Keratinocyte (primary cell): ENCODE data around the gene RASGEF1C. TPM values are rescaled to one million over a fixed set of nuclear protein-coding genes. Genes with fewer than 3 reads are reported as not detected.

Experiments used
- DNase-seq: peaks from one replicate; pipeline ENCODE4 v3.0.0-alpha.2; 2011; ENCODE audit warnings: low read depth, missing footprints, low spot score
- FAIRE-seq: peaks from 2 replicates; lab custom pipeline; 2011; peaks lifted over from hg19 to GRCh38; lab: Jason Lieb, UNC
- H2AFZ ChIP-seq: 2 replicates; pipeline ENCODE4 v1.6.0; 2012; ENCODE audit warnings: low read length, control low read depth, inconsistent platforms; ENCODE audit not compliant: control insufficient read depth
- H3K27ac ChIP-seq: 2 replicates; pipeline ENCODE4 v1.5.1; 2011; ENCODE audit warnings: low read length; ENCODE audit not compliant: control insufficient read depth, insufficient read depth
- H3K27me3 ChIP-seq: 3 replicates; pipeline ENCODE4 v1.6.0; 2011; ENCODE audit warnings: low read length; ENCODE audit not compliant: control insufficient read depth, insufficient read depth; ENCODE audit errors: extremely low read depth
- H3K36me3 ChIP-seq, 2 experiments: 2 replicates in 1 of 2; 3 replicates in 1 of 2; pipeline ENCODE4 v1.5.1; 2011; ENCODE audit warnings: low read length in 2 of 2, mild to moderate bottlenecking in 1 of 2; ENCODE audit not compliant: control insufficient read depth in 2 of 2, insufficient read depth in 2 of 2; ENCODE audit errors: extremely low read depth in 1 of 2
- H3K4me1 ChIP-seq: 3 replicates; pipeline ENCODE4 v1.5.1; 2011; ENCODE audit warnings: low read length; ENCODE audit not compliant: control insufficient read depth, insufficient read depth; ENCODE audit errors: extremely low read depth
- H3K4me2 ChIP-seq: 3 replicates; pipeline ENCODE4 v1.6.0; 2011; ENCODE audit warnings: low read depth, low read length; ENCODE audit not compliant: control insufficient read depth, insufficient read depth; ENCODE audit errors: extremely low read depth
- H3K4me3 ChIP-seq, 3 experiments: fragments of 200-600 bp in 1 of 3; sonication (generic) in 1 of 3; 2 replicates in 2 of 3; 3 replicates in 1 of 3; pipeline ENCODE4 v1.5.1; 2011 to 2016; ENCODE audit warnings: low read length in 3 of 3, mild to moderate bottlenecking in 3 of 3, control low read depth in 2 of 3, inconsistent platforms in 1 of 3, low read depth in 1 of 3, mixed read lengths in 1 of 3, mixed run types in 1 of 3, moderate library complexity in 1 of 3; ENCODE audit not compliant: control insufficient read depth in 2 of 3, insufficient read depth in 2 of 3; ENCODE audit errors: extremely low read depth in 1 of 3
- H3K79me2 ChIP-seq: 2 replicates; pipeline ENCODE4 v1.6.0; 2012; ENCODE audit warnings: low read length; ENCODE audit not compliant: control insufficient read depth, insufficient read depth
- H3K9ac ChIP-seq: 3 replicates; pipeline ENCODE4 v1.6.0; 2011; ENCODE audit warnings: low read length; ENCODE audit not compliant: control insufficient read depth, insufficient read depth; ENCODE audit errors: extremely low read depth
- H3K9me1 ChIP-seq: 3 replicates; pipeline ENCODE4 v1.6.0; 2011; ENCODE audit warnings: low read length; ENCODE audit not compliant: control insufficient read depth, insufficient read depth; ENCODE audit errors: extremely low read depth
- H3K9me3 ChIP-seq: 2 replicates; pipeline ENCODE4 v1.5.1; 2012; ENCODE audit warnings: low read depth, low read length; ENCODE audit not compliant: control insufficient read depth
- H4K20me1 ChIP-seq: 3 replicates; pipeline ENCODE4 v1.6.0; 2011; ENCODE audit warnings: low read length; ENCODE audit not compliant: control insufficient read depth, insufficient read depth; ENCODE audit errors: extremely low read depth
- CTCF ChIP-seq, 3 experiments: IDR thresholded peaks in 1 of 3; conservative IDR thresholded peaks in 1 of 3; optimal IDR thresholded peaks in 1 of 3; 2 replicates in 2 of 3; 3 replicates in 1 of 3; pipeline versions ENCODE3 to v1.5.1; 2011; ENCODE audit warnings: low read length in 3 of 3, mild to moderate bottlenecking in 3 of 3, moderate library complexity in 2 of 3, control low read depth in 1 of 3, inconsistent platforms in 1 of 3; ENCODE audit not compliant: insufficient read depth in 2 of 3; ENCODE audit errors: extremely low read depth in 1 of 3
- EZH2 ChIP-seq: IDR thresholded peaks from one replicate; pipeline ENCODE4 v1.6.1; 2012; ENCODE audit warnings: inconsistent platforms, mild to moderate bottlenecking, low read length, moderate library complexity
- dilution Hi-C: fragments of 300-500 bp; cut with MboI; formaldehyde crosslinking; loops from one replicate; pipeline ENCODE4 v1.7.0; 2020; ENCODE audit warnings: low sequenced_read_pairs; ENCODE audit not compliant: extremely low pct_ligation_motif_present
- polyA plus RNA-seq, 5 experiments: library from polyadenylated mRNA; depleted of rRNA in 3 of 5; stranded (reverse) in 3 of 5; stranded (forward) in 1 of 5; unstranded in 1 of 5; fragments of >200 nt; gene quantifications; 1 replicate in 1 of 5; 2 replicates in 3 of 5; 3 replicates in 1 of 5; pipeline versions ENCODE4 v1.2.1 to v1.2.3, GENCODE V29; 2011 to 2012; ENCODE audit warnings: missing spikeins in 2 of 5, low read depth in 1 of 5, low replicate concordance in 1 of 5

RASGEF1C gene
- polyA plus RNA-seq, 1 donor (not counting 4 experiments of a cell fraction or from before 2014, with no cell fraction given): not detected

DNA sequence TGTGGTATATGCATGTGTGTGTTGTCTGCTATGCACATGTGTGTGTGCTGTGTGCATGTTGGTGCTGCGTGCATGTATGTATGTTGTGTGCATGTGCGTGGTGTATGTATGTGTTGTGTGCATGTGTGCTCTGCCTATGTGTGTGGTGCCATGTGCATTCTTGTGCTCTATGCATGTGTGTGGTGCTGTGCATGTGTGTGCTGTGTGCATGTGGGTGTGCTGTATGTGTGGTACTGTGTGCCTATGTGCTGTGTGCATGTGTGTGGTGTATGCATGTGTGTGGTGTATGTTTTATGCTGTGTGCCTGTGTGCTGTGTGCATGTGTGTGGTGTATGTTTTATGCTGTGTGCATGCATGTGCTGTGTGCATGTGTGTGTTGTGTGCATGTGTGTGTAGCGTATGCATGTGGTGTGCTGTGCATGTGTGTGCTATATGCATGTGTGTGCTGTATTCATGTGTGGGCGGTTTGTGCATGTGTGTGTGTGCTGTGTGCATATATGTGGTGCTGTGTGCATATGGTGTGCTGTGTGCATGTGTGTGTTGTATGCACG, 4.7 kb upstream of the RASGEF1C start:
- H3K27me3 ChIP-seq: no peaks in the 10 kb centered on the region
- FAIRE-seq (no peak), DNase-seq (no peak)
- H3K27ac ChIP-seq: no peak overlapping the region
- H4K20me1 ChIP-seq: no peaks in the 10 kb centered on the region
- H3K9ac ChIP-seq: no peak overlapping the region
- H3K36me3 ChIP-seq: no peaks in the 10 kb centered on the region
- dilution Hi-C loops: no loop called here
- H3K9me1 ChIP-seq: no peaks in the 10 kb centered on the region
- TF ChIP-seq EZH2: no peak
- no peak for TF ChIP-seq CTCF (optimal IDR thresholded peaks at IDR 0.05 in 1 of 3, IDR thresholded peaks at IDR 0.05 in 1 of 3, conservative IDR thresholded peaks at IDR 0.05 in 1 of 3; ENCODE audit: extremely low read depth in 1 of 3, insufficient read depth in 2 of 3, low read length in 3 of 3)
- H2AFZ ChIP-seq: no peak overlapping the region
- no peaks in the 10 kb centered on the region for H3K79me2 ChIP-seq
- no peaks in the 10 kb centered on the region for H3K4me1 ChIP-seq
- no peak overlapping the region for H3K4me3 ChIP-seq
- peaks cover 6% of the 10 kb centered on the region for H3K9me3 ChIP-seq
- no peak overlapping the region for H3K4me2 ChIP-seq

GRCh38 chr5:180213256-180213600, 4.2 kb upstream of the RASGEF1C start:
- H3K9me1 ChIP-seq: no peaks in the 10 kb centered on the region
- dilution Hi-C loops: no loop called here
- no peaks in the 10 kb centered on the region for H4K20me1 ChIP-seq
- peaks cover 6% of the 10 kb centered on the region for H3K9me3 ChIP-seq
- peaks cover 3% of the 10 kb centered on the region for H3K4me1 ChIP-seq
- H2AFZ ChIP-seq: no peak overlapping the region
- H3K27me3 ChIP-seq: peaks cover 3% of the 10 kb centered on the region
- H3K36me3 ChIP-seq: no peaks in the 10 kb centered on the region
- TF ChIP-seq CTCF (optimal IDR thresholded peaks at IDR 0.05 in 1 of 3, IDR thresholded peaks at IDR 0.05 in 1 of 3, conservative IDR thresholded peaks at IDR 0.05 in 1 of 3; ENCODE audit: extremely low read depth in 1 of 3, insufficient read depth in 2 of 3, low read length in 3 of 3) (no peak), EZH2 (no peak)
- no peak for DNase-seq
- H3K9ac ChIP-seq: no peak overlapping the region
- FAIRE-seq: no peak
- no peak overlapping the region for H3K4me3 ChIP-seq
- no peak overlapping the region for H3K4me2 ChIP-seq
- H3K27ac ChIP-seq: no peak overlapping the region
- H3K79me2 ChIP-seq: no peaks in the 10 kb centered on the region
